GM12878 (cell line): Measurements from ENCODE around the gene GRK5.

Experiments used
- CREB1 ChIP-seq: IDR thresholded peaks from 2 replicates; pipeline ENCODE4 v1.6.1; 2012; ENCODE audit warnings: low read depth, mild to moderate bottlenecking, inconsistent platforms
- EP300 ChIP-seq, 2 experiments: fragments of 150-350 bp in 1 of 2; IDR thresholded peaks; 2 replicates each; pipeline ENCODE4 v1.6.1; 2011 to 2012; ENCODE audit warnings: low read depth in 2 of 2, low read length in 2 of 2, borderline replicate concordance in 1 of 2, improper control_type of control experiment in 1 of 2, inconsistent platforms in 1 of 2; ENCODE audit not compliant: control insufficient read depth in 1 of 2
- EZH2 ChIP-seq: IDR thresholded peaks from 2 replicates; pipeline ENCODE4 v1.6.1; 2012; ENCODE audit warnings: low read depth, mild to moderate bottlenecking, control low read depth, inconsistent platforms, low read length, borderline replicate concordance; ENCODE audit not compliant: control insufficient read depth
- FOXK2 ChIP-seq: fragments of 450-650 bp; IDR thresholded peaks from 2 replicates; pipeline ENCODE4 v1.6.1; 2017; ENCODE audit warnings: mild to moderate bottlenecking, moderate library complexity
- POLR2A ChIP-seq: IDR thresholded peaks from 2 replicates; pipeline ENCODE4 v1.6.1; 2011; ENCODE audit warnings: low read depth, mild to moderate bottlenecking, low read length
- RCOR1 ChIP-seq: conservative IDR thresholded peaks from 2 replicates; pipeline ENCODE4 v1.6.1; 2012; ENCODE audit warnings: low read depth, low read length, improper control_type of control experiment
- RFX5 ChIP-seq: IDR thresholded peaks from 2 replicates; pipeline ENCODE4 v1.6.1; 2011; ENCODE audit warnings: low read depth, low read length, improper control_type of control experiment
- TF ChIP-seq, protein P1 (sequence below): IDR thresholded peaks from 2 replicates; pipeline ENCODE4 v1.6.1; 2012; ENCODE audit warnings: low read depth, low read length, improper control_type of control experiment

DNA sequence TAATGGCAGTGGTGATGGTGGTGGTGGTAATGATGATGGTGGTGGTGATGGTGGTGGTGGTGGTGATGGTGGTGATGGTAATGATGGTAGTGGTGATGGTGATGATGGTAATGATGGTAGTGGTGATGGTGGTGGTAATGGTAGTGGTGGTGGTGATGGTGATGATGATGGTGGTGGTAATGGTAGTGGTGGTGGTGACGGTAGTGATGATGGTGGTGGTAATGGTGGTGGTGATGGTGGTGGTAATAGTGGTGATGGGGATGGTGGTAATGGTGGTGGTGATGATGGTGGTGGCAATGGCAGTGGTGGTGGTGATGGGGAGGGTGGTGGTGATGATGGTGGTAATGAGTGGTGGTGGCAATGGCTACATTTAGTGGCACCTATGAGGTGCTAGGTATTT is 105.7 kb downstream of the GRK5 start:
- no peak for TF ChIP-seq EP300 (IDR thresholded peaks at IDR 0.05; ENCODE audit: borderline replicate concordance in 1 of 2, control insufficient read depth in 1 of 2, low read depth in 2 of 2, low read length in 2 of 2)
- no peak for TF ChIP-seq RCOR1
- no peak for TF ChIP-seq CREB1
- no peak for TF ChIP-seq RFX5
- no peak for TF ChIP-seq FOXK2
- TF ChIP-seq EZH2, result no peak
- TF ChIP-seq, protein P1, sequence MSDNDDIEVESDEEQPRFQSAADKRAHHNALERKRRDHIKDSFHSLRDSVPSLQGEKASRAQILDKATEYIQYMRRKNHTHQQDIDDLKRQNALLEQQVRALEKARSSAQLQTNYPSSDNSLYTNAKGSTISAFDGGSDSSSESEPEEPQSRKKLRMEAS, result no peak
- no peak for TF ChIP-seq POLR2A
